ENCODE measurements around the gene RGS7. TPM values are rescaled to one million over a fixed set of nuclear protein-coding genes. Genes with fewer than 3 reads are reported as not detected.

Gene RGS7
- total RNA-seq, 1 donor from 2014 or later, result not detected

DNA sequence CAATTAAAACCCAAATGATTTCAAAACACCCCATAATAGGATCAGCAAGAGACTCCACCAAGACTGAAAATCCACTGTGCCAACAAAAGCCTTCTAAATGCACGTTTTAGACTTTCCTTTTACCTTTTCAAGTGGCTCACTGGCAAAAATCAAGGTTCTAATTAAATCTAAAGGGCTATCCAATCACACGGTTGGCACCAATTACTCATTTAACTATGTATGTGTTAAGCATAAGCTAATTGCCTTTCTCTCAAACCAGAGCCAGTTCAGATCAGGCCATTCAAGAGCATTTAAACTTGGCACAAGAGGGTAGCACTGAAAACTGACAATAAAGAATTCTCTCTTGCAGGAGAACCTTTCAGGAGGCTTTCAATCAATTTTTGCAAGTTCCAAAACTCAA is 139.5 kb downstream of the RGS7 start:
- H3K27me3 ChIP-seq, result no peaks in the 10 kb centered on the region
- H3K4me3 ChIP-seq, result no peak overlapping the region
- TF ChIP-seq, protein P1, sequence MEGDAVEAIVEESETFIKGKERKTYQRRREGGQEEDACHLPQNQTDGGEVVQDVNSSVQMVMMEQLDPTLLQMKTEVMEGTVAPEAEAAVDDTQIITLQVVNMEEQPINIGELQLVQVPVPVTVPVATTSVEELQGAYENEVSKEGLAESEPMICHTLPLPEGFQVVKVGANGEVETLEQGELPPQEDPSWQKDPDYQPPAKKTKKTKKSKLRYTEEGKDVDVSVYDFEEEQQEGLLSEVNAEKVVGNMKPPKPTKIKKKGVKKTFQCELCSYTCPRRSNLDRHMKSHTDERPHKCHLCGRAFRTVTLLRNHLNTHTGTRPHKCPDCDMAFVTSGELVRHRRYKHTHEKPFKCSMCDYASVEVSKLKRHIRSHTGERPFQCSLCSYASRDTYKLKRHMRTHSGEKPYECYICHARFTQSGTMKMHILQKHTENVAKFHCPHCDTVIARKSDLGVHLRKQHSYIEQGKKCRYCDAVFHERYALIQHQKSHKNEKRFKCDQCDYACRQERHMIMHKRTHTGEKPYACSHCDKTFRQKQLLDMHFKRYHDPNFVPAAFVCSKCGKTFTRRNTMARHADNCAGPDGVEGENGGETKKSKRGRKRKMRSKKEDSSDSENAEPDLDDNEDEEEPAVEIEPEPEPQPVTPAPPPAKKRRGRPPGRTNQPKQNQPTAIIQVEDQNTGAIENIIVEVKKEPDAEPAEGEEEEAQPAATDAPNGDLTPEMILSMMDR (IDR thresholded peaks at IDR 0.05), result no peak
- H3K27ac ChIP-seq, result no peak overlapping the region
- H3K4me1 ChIP-seq, result no peaks in the 10 kb centered on the region
- DNase-seq (no peak), ATAC-seq (no peak)
- peaks cover 5% of the 10 kb centered on the region for H3K9me3 ChIP-seq
- intact Hi-C loops (cut with DNase I), result no loop called here
- no peaks in the 10 kb centered on the region for H3K36me3 ChIP-seq

DNA sequence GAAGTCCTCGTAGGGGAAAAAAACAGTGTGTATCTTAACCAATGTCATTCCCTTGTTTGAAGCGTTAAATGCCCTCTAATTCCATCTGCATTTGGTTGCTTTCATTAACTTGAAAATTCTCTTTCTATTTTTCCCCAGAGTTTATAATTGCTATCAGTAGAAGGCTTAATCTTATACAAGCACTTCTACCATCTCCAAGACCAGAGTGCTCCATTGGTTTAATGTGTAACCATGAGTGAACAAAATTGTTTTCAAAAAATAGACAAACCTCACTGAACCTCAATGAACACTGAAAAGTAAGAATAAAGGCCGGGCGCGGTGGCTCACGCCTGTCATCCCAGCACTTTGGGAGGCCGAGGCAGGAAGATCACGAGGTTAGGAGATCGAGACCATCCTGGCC is 141.3 kb downstream of the RGS7 start:
- H3K4me1 ChIP-seq, result no peaks in the 10 kb centered on the region
- H3K27me3 ChIP-seq, result no peaks in the 10 kb centered on the region
- peaks cover 5% of the 10 kb centered on the region for H3K9me3 ChIP-seq
- H3K36me3 ChIP-seq, result no peaks in the 10 kb centered on the region
- no peak overlapping the region for H3K4me3 ChIP-seq
- TF ChIP-seq, protein P1 (IDR thresholded peaks at IDR 0.05), result no peak
- H3K27ac ChIP-seq, result no peak overlapping the region
- intact Hi-C loops (cut with DNase I), result no loop called here
- ATAC-seq (no peak), DNase-seq (no peak)

DNA sequence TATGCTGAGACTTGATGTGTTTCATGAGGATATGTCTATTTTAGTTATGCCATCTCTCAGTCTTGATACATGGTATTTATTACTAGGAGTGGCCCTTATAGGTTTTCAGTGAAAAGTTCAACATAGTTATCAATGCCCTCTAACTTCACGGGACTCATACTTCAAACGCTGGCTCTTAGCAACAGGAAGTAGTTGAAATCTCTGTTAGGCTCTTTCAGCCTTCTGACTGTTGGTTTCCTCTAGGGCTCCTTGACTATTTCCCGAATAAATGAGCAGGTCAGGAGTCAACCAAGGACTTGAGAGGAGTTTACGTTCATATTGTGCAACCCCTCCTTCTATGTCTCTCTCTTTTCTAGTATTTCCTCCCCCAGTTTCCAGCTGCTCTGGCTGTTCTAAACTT is 141.8 kb downstream of the RGS7 start:
- no peaks in the 10 kb centered on the region for H3K4me1 ChIP-seq
- H3K27me3 ChIP-seq, result no peaks in the 10 kb centered on the region
- DNase-seq (no peak), ATAC-seq (peak; percentile 88)
- no peaks in the 10 kb centered on the region for H3K36me3 ChIP-seq
- TF ChIP-seq, protein P1 (IDR thresholded peaks at IDR 0.05), result no peak
- no peak overlapping the region for H3K27ac ChIP-seq
- H3K4me3 ChIP-seq, result no peak overlapping the region
- peaks cover 5% of the 10 kb centered on the region for H3K9me3 ChIP-seq
- intact Hi-C loops (cut with DNase I), result no loop called here

DNA sequence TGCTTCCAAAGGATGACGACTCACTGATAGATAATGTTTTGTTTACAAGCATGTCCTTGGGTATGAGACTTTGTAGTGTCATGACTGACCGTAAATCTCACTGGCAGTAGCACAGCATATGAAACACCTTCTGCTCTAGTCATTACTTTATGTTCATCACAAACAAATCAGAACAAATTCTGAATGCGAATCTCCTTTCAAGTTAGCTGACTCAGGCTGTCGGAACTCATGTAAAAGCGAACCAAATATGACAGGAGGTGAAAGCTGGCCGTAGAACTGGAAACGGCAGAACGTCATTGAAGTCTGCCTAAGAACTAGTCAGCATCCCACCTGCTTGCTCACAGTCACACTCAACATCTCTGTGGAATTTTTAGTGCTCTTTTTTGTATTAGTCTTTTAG is 143.9 kb downstream of the RGS7 start:
- no peaks in the 10 kb centered on the region for H3K36me3 ChIP-seq
- H3K4me3 ChIP-seq, result no peak overlapping the region
- H3K4me1 ChIP-seq, result no peaks in the 10 kb centered on the region
- TF ChIP-seq, protein P1 (IDR thresholded peaks at IDR 0.05), result no peak
- no peaks in the 10 kb centered on the region for H3K27me3 ChIP-seq
- peak; percentile 33 for ATAC-seq
- DNase-seq, result no peak
- peaks cover 5% of the 10 kb centered on the region for H3K9me3 ChIP-seq
- intact Hi-C loops (cut with DNase I), result no loop called here
- no peak overlapping the region for H3K27ac ChIP-seq

DNA sequence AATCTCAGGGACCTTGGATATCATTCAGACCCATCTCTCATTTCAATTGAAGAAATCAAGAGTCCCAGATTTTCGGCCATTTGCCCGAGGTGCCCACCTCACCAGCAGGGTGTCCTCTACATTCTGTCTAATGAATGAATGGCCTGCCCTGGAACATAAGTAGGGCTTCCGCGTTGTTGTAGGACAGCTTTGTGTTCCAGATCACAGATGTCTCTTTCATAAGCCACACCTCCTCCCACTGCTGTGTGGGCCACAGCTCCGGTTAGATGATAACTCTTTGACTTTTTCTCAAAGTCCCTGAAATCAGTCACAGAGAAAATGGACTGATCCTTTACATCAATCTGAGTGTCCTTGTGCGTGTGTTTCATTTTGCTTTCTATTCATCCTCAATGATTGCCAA is 144.4 kb downstream of the RGS7 start:
- H3K9me3 ChIP-seq, result peaks cover 5% of the 10 kb centered on the region
- no peak overlapping the region for H3K4me3 ChIP-seq
- H3K27me3 ChIP-seq, result no peaks in the 10 kb centered on the region
- H3K36me3 ChIP-seq, result no peaks in the 10 kb centered on the region
- no peak overlapping the region for H3K27ac ChIP-seq
- DNase-seq (no peak), ATAC-seq (no peak)
- intact Hi-C loops (cut with DNase I), result no loop called here
- TF ChIP-seq, protein P1 (IDR thresholded peaks at IDR 0.05), result no peak
- no peaks in the 10 kb centered on the region for H3K4me1 ChIP-seq

DNA sequence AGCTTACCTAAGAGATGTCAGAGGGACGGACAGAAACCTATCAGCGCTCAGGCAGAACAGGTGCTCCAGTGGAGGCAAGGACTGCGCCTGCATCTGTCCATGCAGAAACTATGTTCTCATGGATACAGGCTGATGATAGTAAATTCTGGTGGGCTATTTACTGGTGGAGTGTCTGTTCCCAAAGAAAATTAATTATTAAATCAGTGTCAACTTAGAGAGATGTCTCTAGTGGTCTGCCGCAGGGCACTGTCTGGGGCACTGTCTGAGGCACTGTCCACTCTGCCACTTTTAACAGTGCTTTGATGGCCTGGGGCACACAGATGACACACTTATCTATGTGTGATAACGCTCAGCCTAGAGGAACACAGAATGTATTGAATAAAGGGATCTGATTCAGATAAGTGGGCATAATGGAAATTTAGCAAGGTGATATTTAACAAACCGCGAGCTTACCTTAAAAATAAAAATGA is 148.1 kb downstream of the RGS7 start:
- H3K27me3 ChIP-seq, result no peaks in the 10 kb centered on the region
- intact Hi-C loops (cut with DNase I), result no loop called here
- no peak for ATAC-seq
- H3K9me3 ChIP-seq, result no peaks in the 10 kb centered on the region
- H3K27ac ChIP-seq, result no peak overlapping the region
- no peaks in the 10 kb centered on the region for H3K4me1 ChIP-seq
- H3K36me3 ChIP-seq, result no peaks in the 10 kb centered on the region
- TF ChIP-seq, protein P1 (IDR thresholded peaks at IDR 0.05), result no peak
- no peak for DNase-seq
- H3K4me3 ChIP-seq, result no peak overlapping the region

All from upper lobe of right lung (tissue), 1 donor.